Ectodermal cell (in vitro differentiated cells): ENCODE data around the gene CDX4.
"Not testable (repeated sequence)": the region's sequence is repeated elsewhere in the genome, so short reads cannot be mapped to it uniquely, and the experiment has no call there.

Source experiments
- H3K27ac ChIP-seq: 2 replicates; pipeline ENCODE4 v1.7.0; 2013; ENCODE audit warnings: mild to moderate bottlenecking, low read depth, low read length; ENCODE audit not compliant: insufficient read depth, poor library complexity, severe bottlenecking
- H3K27me3 ChIP-seq: 2 replicates; pipeline ENCODE4 v1.7.0; 2013; ENCODE audit warnings: mild to moderate bottlenecking, low read length; ENCODE audit not compliant: insufficient read depth, control insufficient read depth, poor library complexity, severe bottlenecking
- H3K36me3 ChIP-seq: one replicate; pipeline ENCODE4 v1.7.0; 2013; ENCODE audit warnings: low read length; ENCODE audit not compliant: control insufficient read depth, insufficient read depth
- H3K4me1 ChIP-seq: one replicate; pipeline ENCODE4 v1.7.0; 2013; ENCODE audit warnings: low read length; ENCODE audit not compliant: control insufficient read depth, insufficient read depth
- H3K4me3 ChIP-seq: 2 replicates; pipeline ENCODE4 v1.7.0; 2013; ENCODE audit warnings: low read depth, low read length, control low read depth; ENCODE audit not compliant: insufficient read depth
- H3K9me3 ChIP-seq: 2 replicates; pipeline ENCODE4 v1.7.0; 2013; ENCODE audit warnings: mild to moderate bottlenecking, low read length, moderate library complexity; ENCODE audit not compliant: control insufficient read depth
- WGBS, 2 experiments: methylation state at CpG; one replicate each; pipeline ENCODE4 v1.1.7; 2013; ENCODE audit warnings: missing lambda C conversion rate in 2 of 2; 5-methylcytosine and 5-hydroxymethylcytosine counted together

CDX4 gene

DNA sequence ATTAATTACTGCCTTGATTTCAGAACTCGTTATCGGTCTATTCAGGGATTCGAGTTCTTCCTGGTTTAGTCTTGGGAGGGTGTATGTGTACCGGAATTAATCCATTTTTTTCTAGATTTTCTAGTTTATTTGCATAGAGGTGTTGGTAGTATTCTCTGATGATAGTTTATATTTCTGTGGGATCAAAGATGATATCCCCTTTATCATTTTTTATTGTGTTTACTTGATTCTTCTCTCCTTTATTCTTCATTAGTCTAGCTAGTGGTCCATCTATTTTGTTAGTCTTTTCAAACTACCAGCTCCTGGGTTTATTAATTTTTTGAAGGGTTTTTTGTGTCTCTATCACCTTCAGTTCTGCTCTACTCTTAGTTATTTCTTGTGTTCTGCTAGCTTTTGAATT, 32.1 kb downstream of the CDX4 start:
- Histone ChIP-seq H3K4me1 (no peaks in the 10 kb centered on the region), H3K4me3 (no peak overlapping the region), H3K27me3 (no peaks in the 10 kb centered on the region), H3K9me3 (no peaks in the 10 kb centered on the region), H3K27ac (no peak overlapping the region), H3K36me3 (no peaks in the 10 kb centered on the region)
- WGBS, 2 experiments: 97 to 100% methylated on average over 3 to 4 of the region's 4 CpGs

DNA sequence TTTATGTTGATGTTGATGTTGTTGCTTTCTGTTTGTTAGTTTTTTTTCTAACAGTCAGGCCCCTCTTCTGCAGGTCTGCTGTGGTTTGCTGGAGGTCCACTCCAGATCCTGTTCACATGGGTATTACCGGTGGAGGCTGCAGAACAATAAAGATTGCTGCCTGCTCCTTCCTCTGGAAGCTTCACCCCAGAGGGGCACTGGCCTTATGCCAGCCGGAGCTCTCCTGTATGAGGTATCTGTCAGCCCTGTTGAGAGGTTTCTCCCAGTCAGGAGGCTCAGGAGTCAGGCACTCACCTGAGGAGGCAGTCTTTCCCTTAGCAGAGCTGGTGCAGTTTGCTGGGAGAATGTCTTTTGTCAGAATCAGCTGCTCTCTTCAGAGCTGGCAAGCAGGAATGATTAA, 34.7 kb downstream of the CDX4 start:
- no peak overlapping the region for H3K4me3 ChIP-seq
- no peaks in the 10 kb centered on the region for H3K27me3 ChIP-seq
- no peaks in the 10 kb centered on the region for H3K36me3 ChIP-seq
- H3K4me1 ChIP-seq: no peaks in the 10 kb centered on the region
- 87 to 91% methylated on average over 2 of the region's 2 CpGs for WGBS, 2 experiments
- H3K27ac ChIP-seq: no peak overlapping the region
- no peaks in the 10 kb centered on the region for H3K9me3 ChIP-seq

DNA sequence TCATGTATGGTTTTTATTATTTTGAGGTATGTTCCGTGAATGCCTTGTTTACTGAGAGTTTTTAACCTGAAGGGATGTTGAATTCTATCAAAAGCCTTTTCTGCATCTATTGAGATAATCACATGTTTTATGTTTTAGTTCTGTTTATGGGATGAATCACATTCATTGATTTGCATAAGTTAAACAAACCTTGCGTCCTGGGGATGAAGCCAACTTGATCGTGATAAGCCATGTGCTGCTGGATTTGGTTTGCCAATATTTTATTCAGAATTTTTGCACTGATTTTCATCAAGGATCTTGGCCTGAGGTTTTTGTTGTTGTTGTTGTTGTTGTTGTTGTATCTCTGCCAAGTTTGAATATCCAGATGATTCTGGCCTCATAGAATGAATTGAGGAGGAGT, 43.8 kb downstream of the CDX4 start:
- no peak overlapping the region for H3K27ac ChIP-seq
- H3K4me1 ChIP-seq: no peaks in the 10 kb centered on the region
- whole genome bisulfite sequencing, 2 experiments: 83 to 97% methylated on average over 2 to 3 of the region's 3 CpGs
- no peaks in the 10 kb centered on the region for H3K36me3 ChIP-seq
- no peak overlapping the region for H3K4me3 ChIP-seq
- H3K27me3 ChIP-seq: no peaks in the 10 kb centered on the region
- H3K9me3 ChIP-seq: no peaks in the 10 kb centered on the region

DNA sequence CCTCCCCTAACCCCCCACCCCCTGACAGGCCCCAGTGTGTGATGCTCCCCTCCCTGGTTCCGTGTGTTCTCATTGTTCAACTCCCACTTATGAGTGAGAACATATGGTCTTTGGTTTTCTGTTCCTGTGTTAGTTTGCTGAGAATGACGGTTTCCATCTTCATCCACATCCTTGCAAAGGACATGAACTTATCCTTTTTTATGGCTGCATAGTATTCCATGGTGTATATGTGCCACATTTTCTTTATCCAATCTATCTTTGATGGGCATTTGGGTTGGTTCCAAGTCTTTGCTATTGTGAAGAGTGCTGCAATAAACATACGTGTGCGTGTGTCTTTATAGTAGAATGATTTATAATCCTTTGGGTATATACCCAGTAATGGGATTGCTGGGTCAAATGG, 45.3 kb downstream of the CDX4 start:
- H3K27me3 ChIP-seq, H3K9me3 ChIP-seq, H3K4me1 ChIP-seq, H3K27ac ChIP-seq, H3K36me3 ChIP-seq, H3K4me3 ChIP-seq: not testable (repeated sequence)
- WGBS, 2 experiments: 93 to 100% methylated on average over 2 to 3 of the region's 4 CpGs
